ENCODE measurements around the gene NRAS.

Gene NRAS

GRCh38 chr1:114676115-114676514 is 40.5 kb downstream of the NRAS start:
- no peak for DNase-seq (ENCODE audit: low spot score)

GRCh38 chr1:114671939-114672275 is 44.7 kb downstream of the NRAS start:
- no peak for DNase-seq (ENCODE audit: low spot score)

GRCh38 chr1:114671011-114671938 is 45.3 kb downstream of the NRAS start:
- no peak for DNase-seq (ENCODE audit: low spot score)

- DNase-seq (ENCODE audit: low spot score): peak; percentile 85
Observed at GRCh38 chr1:114670083-114671010, 46.2 kb downstream of the NRAS start.

- no peak for DNase-seq (ENCODE audit: low spot score)
Observed at GRCh38 chr1:114669562-114670082, 46.9 kb downstream of the NRAS start, which contains the start of gene DENND2C. Gene DENND2C (minus strand): TSS chr1:114670049. CDS start chr1:114625984, 44,065 bp downstream.

GRCh38 chr1:114668784-114669561 is 47.6 kb downstream of the NRAS start:
- DNase-seq (ENCODE audit: low spot score): no peak

GRCh38 chr1:114668373-114668772 is 48.2 kb downstream of the NRAS start:
- DNase-seq (ENCODE audit: low spot score): no peak

- no peak for DNase-seq (ENCODE audit: low spot score)
Observed at GRCh38 chr1:114666954-114667353, 49.6 kb downstream of the NRAS start.

GRCh38 chr1:114660238-114660637 is 56.3 kb downstream of the NRAS start:
- no peak for DNase-seq (ENCODE audit: low spot score)
